ENCODE measurements around the gene MBTPS1. TPM values are rescaled to one million over a fixed set of nuclear protein-coding genes. Genes with fewer than 3 reads are reported as not detected.

The MBTPS1 gene
- polyA plus RNA-seq, 1 donor from 2014 or later: 66.9 TPM

DNA sequence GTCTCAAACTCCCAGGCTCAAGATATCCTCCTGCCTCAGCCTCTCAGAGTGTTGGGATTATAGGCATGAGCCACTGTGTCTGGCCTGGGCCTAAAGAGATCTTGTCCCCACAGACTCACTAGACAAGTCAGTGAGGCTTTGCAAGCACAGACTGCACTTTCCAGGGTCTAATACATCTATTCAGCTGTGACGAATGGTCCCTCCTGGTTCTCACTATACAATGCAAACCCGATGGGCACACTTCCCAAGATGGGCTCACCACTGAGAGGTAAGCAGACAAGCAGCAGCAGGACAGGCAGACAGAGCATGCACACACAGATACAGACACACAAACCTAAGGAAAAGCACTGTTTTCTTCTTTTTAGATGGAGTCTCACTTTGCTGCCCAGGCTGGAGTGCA, 8.8 kb downstream of the MBTPS1 start:
- no peak overlapping the region for H3K9ac ChIP-seq (ENCODE audit: low read length)
- no peaks in the 10 kb centered on the region for H3K9me2 ChIP-seq (ENCODE audit: insufficient read depth, low read length)
- H3K4me2 ChIP-seq (ENCODE audit: low read length): no peak overlapping the region
- peaks cover 62% of the 10 kb centered on the region for H3K79me2 ChIP-seq (replicated peaks; ENCODE audit: insufficient read depth, low read length)
- H3K27me3 ChIP-seq (ENCODE audit: insufficient read depth, low read depth, low read length): no peaks in the 10 kb centered on the region
- H2AFZ ChIP-seq (ENCODE audit: low read depth, low read length): no peak overlapping the region
- TF ChIP-seq POLR2AphosphoS5 (IDR thresholded peaks at IDR 0.05) (no peak), RAD21 (conservative IDR thresholded peaks at IDR 0.05) (no peak), EP300 (conservative IDR thresholded peaks at IDR 0.05; ENCODE audit: poor library complexity, severe bottlenecking) (no peak), TAF1 (IDR thresholded peaks at IDR 0.05; ENCODE audit: low read depth) (no peak), EZH2 (IDR thresholded peaks at IDR 0.05; ENCODE audit: borderline replicate concordance, insufficient read depth, low read length, poor library complexity, severe bottlenecking) (no peak), MXI1 (conservative IDR thresholded peaks at IDR 0.05; ENCODE audit: poor library complexity, severe bottlenecking) (no peak), SMC3 (conservative IDR thresholded peaks at IDR 0.05; ENCODE audit: poor library complexity) (no peak)
- TF ChIP-seq, protein P1, sequence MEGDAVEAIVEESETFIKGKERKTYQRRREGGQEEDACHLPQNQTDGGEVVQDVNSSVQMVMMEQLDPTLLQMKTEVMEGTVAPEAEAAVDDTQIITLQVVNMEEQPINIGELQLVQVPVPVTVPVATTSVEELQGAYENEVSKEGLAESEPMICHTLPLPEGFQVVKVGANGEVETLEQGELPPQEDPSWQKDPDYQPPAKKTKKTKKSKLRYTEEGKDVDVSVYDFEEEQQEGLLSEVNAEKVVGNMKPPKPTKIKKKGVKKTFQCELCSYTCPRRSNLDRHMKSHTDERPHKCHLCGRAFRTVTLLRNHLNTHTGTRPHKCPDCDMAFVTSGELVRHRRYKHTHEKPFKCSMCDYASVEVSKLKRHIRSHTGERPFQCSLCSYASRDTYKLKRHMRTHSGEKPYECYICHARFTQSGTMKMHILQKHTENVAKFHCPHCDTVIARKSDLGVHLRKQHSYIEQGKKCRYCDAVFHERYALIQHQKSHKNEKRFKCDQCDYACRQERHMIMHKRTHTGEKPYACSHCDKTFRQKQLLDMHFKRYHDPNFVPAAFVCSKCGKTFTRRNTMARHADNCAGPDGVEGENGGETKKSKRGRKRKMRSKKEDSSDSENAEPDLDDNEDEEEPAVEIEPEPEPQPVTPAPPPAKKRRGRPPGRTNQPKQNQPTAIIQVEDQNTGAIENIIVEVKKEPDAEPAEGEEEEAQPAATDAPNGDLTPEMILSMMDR (IDR thresholded peaks at IDR 0.05; ENCODE audit: poor library complexity, severe bottlenecking): no peak
- TF ChIP-seq, protein P2, sequence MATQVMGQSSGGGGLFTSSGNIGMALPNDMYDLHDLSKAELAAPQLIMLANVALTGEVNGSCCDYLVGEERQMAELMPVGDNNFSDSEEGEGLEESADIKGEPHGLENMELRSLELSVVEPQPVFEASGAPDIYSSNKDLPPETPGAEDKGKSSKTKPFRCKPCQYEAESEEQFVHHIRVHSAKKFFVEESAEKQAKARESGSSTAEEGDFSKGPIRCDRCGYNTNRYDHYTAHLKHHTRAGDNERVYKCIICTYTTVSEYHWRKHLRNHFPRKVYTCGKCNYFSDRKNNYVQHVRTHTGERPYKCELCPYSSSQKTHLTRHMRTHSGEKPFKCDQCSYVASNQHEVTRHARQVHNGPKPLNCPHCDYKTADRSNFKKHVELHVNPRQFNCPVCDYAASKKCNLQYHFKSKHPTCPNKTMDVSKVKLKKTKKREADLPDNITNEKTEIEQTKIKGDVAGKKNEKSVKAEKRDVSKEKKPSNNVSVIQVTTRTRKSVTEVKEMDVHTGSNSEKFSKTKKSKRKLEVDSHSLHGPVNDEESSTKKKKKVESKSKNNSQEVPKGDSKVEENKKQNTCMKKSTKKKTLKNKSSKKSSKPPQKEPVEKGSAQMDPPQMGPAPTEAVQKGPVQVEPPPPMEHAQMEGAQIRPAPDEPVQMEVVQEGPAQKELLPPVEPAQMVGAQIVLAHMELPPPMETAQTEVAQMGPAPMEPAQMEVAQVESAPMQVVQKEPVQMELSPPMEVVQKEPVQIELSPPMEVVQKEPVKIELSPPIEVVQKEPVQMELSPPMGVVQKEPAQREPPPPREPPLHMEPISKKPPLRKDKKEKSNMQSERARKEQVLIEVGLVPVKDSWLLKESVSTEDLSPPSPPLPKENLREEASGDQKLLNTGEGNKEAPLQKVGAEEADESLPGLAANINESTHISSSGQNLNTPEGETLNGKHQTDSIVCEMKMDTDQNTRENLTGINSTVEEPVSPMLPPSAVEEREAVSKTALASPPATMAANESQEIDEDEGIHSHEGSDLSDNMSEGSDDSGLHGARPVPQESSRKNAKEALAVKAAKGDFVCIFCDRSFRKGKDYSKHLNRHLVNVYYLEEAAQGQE (IDR thresholded peaks at IDR 0.05; ENCODE audit: borderline replicate concordance): no peak
- H4K20me1 ChIP-seq (ENCODE audit: insufficient read depth): no peaks in the 10 kb centered on the region
- no peaks in the 10 kb centered on the region for H3K9me3 ChIP-seq (ENCODE audit: low read length)
- no peaks in the 10 kb centered on the region for H3F3A ChIP-seq (ENCODE audit: insufficient read depth, low read length, poor library complexity, severe bottlenecking)
- no peak overlapping the region for H3K27ac ChIP-seq (ENCODE audit: low read length)
- H3K4me3 ChIP-seq (ENCODE audit: low read length): no peak overlapping the region
- H3K36me3 ChIP-seq (ENCODE audit: insufficient read depth, low read length): no peaks in the 10 kb centered on the region

DNA sequence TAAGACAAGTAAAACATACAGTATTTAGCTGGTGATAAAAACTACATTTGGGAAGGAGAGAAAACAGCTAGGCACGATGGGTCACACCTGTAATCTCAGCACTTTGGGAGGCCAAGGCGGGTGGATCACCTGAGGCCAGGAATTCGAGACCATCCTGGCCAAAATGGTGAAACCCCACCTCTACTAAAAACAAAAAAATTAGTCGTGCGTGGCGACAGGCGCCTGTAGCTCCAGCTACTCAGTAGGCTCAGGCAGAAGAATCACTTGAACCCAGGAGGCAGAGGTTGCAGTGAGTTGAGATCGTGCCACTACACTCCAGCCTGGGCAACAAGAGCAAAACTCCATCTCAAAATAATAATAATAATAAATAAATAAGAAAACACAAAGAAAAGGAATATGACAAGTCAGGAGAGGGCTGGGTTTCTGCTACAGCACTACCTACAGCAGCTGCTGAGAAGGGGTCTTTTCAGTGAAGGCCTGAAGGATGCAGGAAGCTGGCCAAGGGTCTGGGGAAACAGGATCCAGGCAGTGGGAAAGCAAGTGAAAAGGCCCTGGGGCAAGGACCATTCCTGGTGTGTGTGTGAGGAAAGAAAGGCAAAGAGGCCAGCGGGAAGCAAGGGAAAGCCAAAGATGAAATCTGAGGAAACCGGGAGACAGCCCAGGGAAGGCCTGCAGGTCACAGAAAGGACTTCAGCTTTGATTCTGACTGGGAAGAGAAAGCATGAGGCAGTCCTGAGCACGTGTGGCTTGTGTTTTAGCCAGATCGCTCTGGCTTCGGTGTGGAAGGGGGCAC, 10.6 kb downstream of the MBTPS1 start:
- Histone ChIP-seq H3K9me2 (ENCODE audit: insufficient read depth, low read length) (no peaks in the 10 kb centered on the region), H2AFZ (ENCODE audit: low read depth, low read length) (no peak overlapping the region), H3K9me3 (ENCODE audit: low read length) (no peaks in the 10 kb centered on the region), H4K20me1 (ENCODE audit: insufficient read depth) (no peaks in the 10 kb centered on the region), H3K9ac (ENCODE audit: low read length) (no peak overlapping the region), H3K79me2 (replicated peaks; ENCODE audit: insufficient read depth, low read length) (peaks cover 50% of the 10 kb centered on the region), H3F3A (ENCODE audit: insufficient read depth, low read length, poor library complexity, severe bottlenecking) (no peaks in the 10 kb centered on the region), H3K27ac (ENCODE audit: low read length) (no peak overlapping the region), H3K4me2 (ENCODE audit: low read length) (no peak overlapping the region), H3K27me3 (ENCODE audit: insufficient read depth, low read depth, low read length) (no peaks in the 10 kb centered on the region), H3K4me3 (ENCODE audit: low read length) (no peak overlapping the region), H3K36me3 (ENCODE audit: insufficient read depth, low read length) (no peaks in the 10 kb centered on the region)
- TF ChIP-seq MXI1 (conservative IDR thresholded peaks at IDR 0.05; ENCODE audit: poor library complexity, severe bottlenecking) (no peak), TAF1 (IDR thresholded peaks at IDR 0.05; ENCODE audit: low read depth) (no peak), EZH2 (IDR thresholded peaks at IDR 0.05; ENCODE audit: borderline replicate concordance, insufficient read depth, low read length, poor library complexity, severe bottlenecking) (no peak), RAD21 (conservative IDR thresholded peaks at IDR 0.05) (no peak), SMC3 (conservative IDR thresholded peaks at IDR 0.05; ENCODE audit: poor library complexity) (no peak), POLR2AphosphoS5 (IDR thresholded peaks at IDR 0.05) (no peak), EP300 (conservative IDR thresholded peaks at IDR 0.05; ENCODE audit: poor library complexity, severe bottlenecking) (no peak)
- TF ChIP-seq, protein P1 (IDR thresholded peaks at IDR 0.05; ENCODE audit: poor library complexity, severe bottlenecking): no peak
- TF ChIP-seq, protein P2 (IDR thresholded peaks at IDR 0.05; ENCODE audit: borderline replicate concordance): no peak

All from neural cell (in vitro differentiated cells).